A549 treated with CORT108297 at 1 μM for 4 hours (cell line): ENCODE data around the gene TRIM15. TPM values are rescaled to one million over a fixed set of nuclear protein-coding genes. Genes with fewer than 3 reads are reported as not detected.

Experiments used
- total RNA-seq: library from RNA; stranded (reverse); fragments of 200-300 nt; extraction: Qiagen RNA extraction; gene quantifications from 5 replicates; pipeline ENCODE4 v1.2.3, GENCODE V29; 2022

The TRIM15 gene
- 0.08 to 0.09 TPM in 2 of 5 replicates, not detected in the others for total RNA-seq

GRCh38 chr6:30163090-30163917, at the start of gene TRIM15:
Gene TRIM15, plus strand, starts transcription at chr6:30163546. Its CDS starts 139 bp downstream, at chr6:30163685.

GRCh38 chr6:30135757-30136156, 27.6 kb upstream of the TRIM15 start, which contains the start of gene TRIM40:
Gene TRIM40, plus strand, starts transcription at chr6:30136140. Its CDS starts 897 bp downstream, at chr6:30137037.

DNA sequence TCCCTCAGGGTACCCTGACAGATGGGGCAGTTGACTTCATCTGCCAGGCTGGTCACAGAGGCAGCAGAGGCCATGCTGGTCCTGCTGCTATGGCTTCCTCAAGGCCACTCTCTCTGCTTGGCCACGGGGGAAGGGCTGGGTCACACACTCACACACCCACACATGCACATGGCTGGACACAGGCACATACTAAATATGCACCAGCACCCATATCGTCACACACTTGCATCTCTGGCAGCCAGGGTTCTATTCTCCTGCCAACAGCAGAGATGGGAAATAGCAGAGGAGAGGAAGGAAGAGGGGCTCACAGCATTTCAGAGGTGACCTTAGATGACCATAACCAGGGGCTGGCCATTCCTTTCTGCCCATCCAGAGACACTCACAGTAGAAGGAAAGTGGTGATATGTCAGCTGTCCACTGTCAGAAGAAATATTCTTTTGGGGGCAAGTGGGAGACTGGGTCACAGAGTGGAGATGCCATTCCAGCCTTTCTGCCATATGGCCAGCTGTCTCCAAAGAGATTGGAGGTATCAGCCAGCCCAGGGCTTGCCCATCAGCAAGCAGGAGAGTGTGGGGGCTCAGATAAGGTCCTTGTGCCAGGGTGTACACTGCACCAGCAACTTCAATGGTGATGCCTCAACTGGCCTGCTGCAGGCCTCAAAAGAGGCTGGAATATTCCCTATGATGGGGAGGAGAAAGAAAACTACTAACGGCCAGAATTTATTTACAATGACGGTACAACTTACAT, 2.4 kb upstream of the TRIM15 start, which contains the start of gene TRIM10:
TRIM10 (minus strand) TSS at position 427 of the 747 bp plus-strand sequence; CDS start at position 74, 353 bp downstream.

GRCh38 chr6:30212865-30213666, 49.7 kb downstream of the TRIM15 start, which contains the start of gene TRIM26:
Gene TRIM26, minus strand, starts transcription at chr6:30213406. Its CDS starts 14,303 bp downstream, at chr6:30199103.

Other genes with a start within 250 kb of the TRIM15 start
- gene HLA-A, start 221.0 kb upstream of the TRIM15 start, total RNA-seq: 118 to 157 TPM (median 147 TPM) in 5 replicates
- 28.6 to 35.6 TPM (median 34.6 TPM) in 5 replicates for gene POLR1H, start 102.3 kb upstream of the TRIM15 start, total RNA-seq
- gene PPP1R11, start 96.3 kb upstream of the TRIM15 start, total RNA-seq: 41.2 to 43.7 TPM (median 42.1 TPM) in 5 replicates
- gene RNF39, start 87.8 kb upstream of the TRIM15 start, total RNA-seq: 0.03 to 0.07 TPM (median 0.05 TPM) in 3 of 5 replicates, not detected in the others
- gene TRIM31, start 50.5 kb upstream of the TRIM15 start, total RNA-seq: 1.0 to 1.8 TPM (median 1.3 TPM) in 5 replicates
- gene TRIM40, start 27.4 kb upstream of the TRIM15 start, total RNA-seq: not detected in 5 replicates
- 0.02 TPM in 1 of 5 replicates, not detected in the others for gene TRIM10, start 2.3 kb upstream of the TRIM15 start, total RNA-seq
- gene TRIM26, start 49.9 kb downstream of the TRIM15 start, total RNA-seq: 24.1 to 27.1 TPM (median 25.8 TPM) in 5 replicates
- gene TRIM39, start 163.4 kb downstream of the TRIM15 start, total RNA-seq: 6.7 to 8.1 TPM (median 7.4 TPM) in 5 replicates
- gene RPP21, start 181.6 kb downstream of the TRIM15 start, total RNA-seq: 62.2 to 73.8 TPM (median 71.8 TPM) in 5 replicates